BE2C (cell line): ENCODE data around the gene PARD3.
"Not testable (repeated sequence)": the region's sequence is repeated elsewhere in the genome, so short reads cannot be mapped to it uniquely, and the experiment has no call there.

Experiments used
- DNase-seq: peaks from one replicate; pipeline ENCODE4 v3.0.0-alpha.2; 2020
- H3K27me3 ChIP-seq: fragments of 250-450 bp; sonication (Bioruptor Pico); 2 replicates; pipeline ENCODE4 v1.5.1; 2020; ENCODE audit warnings: mild to moderate bottlenecking
- H3K36me3 ChIP-seq: fragments of 250-450 bp; sonication (Bioruptor Pico); 2 replicates; pipeline ENCODE4 v1.5.1; 2020; ENCODE audit warnings: mild to moderate bottlenecking
- H3K4me1 ChIP-seq: fragments of 250-450 bp; sonication (Bioruptor Pico); 2 replicates; pipeline ENCODE4 v1.5.1; 2020
- H3K4me3 ChIP-seq: 2 replicates; pipeline ENCODE4 v1.5.1; 2011; ENCODE audit warnings: low read depth, low read length
- H3K9me3 ChIP-seq: fragments of 250-450 bp; sonication (Bioruptor Pico); 2 replicates; pipeline ENCODE4 v1.5.1; 2020
- TF ChIP-seq, protein P1 (sequence below): IDR thresholded peaks from 2 replicates; pipeline ENCODE4 v1.5.1; 2012; ENCODE audit warnings: mild to moderate bottlenecking, low read depth, low read length

PARD3 gene

DNA sequence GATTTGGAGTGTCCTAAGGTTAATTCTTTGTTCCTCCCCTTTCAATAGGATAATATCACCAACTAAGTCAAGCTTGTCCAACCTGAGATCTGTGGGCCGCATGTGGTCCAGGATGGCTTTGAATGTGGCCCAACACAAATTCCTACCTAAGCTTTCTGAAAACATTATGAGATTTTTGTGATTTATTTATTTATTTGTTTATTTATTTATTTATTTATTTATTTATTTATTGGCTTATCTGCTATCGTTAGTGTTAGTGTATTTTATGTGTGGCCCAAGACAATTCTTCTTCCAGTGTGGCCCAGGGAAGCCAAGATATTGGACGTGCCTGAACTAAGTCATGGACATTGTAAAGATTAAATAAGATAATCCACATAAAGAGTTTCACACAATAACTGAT, 446.0 kb downstream of the PARD3 start:
- Histone ChIP-seq H3K36me3 (no peaks in the 10 kb centered on the region), H3K4me3 (no peak overlapping the region), H3K4me1 (no peaks in the 10 kb centered on the region), H3K9me3 (no peaks in the 10 kb centered on the region), H3K27me3 (no peaks in the 10 kb centered on the region)
- TF ChIP-seq, protein P1, sequence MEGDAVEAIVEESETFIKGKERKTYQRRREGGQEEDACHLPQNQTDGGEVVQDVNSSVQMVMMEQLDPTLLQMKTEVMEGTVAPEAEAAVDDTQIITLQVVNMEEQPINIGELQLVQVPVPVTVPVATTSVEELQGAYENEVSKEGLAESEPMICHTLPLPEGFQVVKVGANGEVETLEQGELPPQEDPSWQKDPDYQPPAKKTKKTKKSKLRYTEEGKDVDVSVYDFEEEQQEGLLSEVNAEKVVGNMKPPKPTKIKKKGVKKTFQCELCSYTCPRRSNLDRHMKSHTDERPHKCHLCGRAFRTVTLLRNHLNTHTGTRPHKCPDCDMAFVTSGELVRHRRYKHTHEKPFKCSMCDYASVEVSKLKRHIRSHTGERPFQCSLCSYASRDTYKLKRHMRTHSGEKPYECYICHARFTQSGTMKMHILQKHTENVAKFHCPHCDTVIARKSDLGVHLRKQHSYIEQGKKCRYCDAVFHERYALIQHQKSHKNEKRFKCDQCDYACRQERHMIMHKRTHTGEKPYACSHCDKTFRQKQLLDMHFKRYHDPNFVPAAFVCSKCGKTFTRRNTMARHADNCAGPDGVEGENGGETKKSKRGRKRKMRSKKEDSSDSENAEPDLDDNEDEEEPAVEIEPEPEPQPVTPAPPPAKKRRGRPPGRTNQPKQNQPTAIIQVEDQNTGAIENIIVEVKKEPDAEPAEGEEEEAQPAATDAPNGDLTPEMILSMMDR: no peak
- no peak for DNase-seq

DNA sequence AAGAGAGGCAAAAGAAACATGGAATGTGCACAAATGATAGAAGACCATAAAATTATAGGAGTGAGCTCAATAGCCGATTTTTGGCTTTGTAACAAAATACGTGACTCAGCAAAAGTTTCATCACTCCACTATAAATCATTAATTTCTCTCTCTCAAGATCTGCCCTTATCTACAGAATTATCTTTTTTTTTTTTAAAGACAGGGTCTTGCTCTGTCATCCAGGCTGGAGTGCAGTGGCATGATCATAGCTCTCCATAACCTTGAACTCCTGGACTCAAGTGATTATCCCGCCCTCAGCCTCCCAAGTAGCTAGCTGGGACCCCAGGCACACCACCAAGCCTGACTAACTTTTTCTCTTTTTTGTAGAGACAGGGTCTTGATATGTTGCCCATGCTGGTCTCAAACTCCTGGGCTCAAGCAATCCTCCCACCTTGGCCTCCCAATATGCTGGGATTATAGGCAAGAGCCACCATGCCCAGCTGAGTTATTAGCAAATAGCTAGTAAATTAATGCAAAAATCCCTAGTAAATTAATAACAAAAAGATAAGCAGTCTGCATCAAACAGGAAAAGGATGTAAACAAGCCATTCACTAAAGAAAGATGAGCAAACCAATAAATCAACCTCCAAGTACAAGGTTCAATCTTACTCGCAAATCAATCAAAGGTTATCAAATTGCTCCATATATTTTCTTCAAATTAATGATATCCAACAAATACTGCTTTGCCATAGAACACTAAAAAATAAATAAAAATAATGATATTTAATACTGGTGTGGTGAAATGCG, 450.7 kb downstream of the PARD3 start:
- Histone ChIP-seq H3K27me3 (no peaks in the 10 kb centered on the region), H3K9me3 (no peaks in the 10 kb centered on the region), H3K4me3 (no peak overlapping the region), H3K36me3 (no peaks in the 10 kb centered on the region), H3K4me1 (no peaks in the 10 kb centered on the region)
- TF ChIP-seq, protein P1: no peak
- DNase-seq: no peak

DNA sequence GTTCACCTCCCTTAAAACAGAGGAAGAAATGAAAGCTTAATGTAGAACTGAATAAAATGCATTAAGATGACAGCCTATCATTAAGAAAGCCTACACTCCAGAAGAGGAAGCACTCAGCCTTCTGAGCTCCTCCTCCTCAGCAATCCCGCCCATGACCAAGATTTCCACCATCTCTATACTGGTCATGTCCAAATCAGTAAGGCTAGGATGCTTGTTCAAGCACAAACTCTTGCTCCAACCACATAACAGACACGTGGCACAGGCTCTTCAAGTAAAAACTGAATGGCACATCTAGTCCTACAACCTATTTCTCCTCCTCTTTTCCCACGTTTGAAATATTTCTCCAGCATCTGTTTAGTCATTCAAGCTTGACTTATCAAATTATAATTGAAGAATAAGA, 454.1 kb downstream of the PARD3 start:
- TF ChIP-seq, protein P1: no peak
- no peaks in the 10 kb centered on the region; the same call in 1 of the 2 replicates for H3K36me3 ChIP-seq
- H3K4me1 ChIP-seq: no peaks in the 10 kb centered on the region
- H3K27me3 ChIP-seq: no peaks in the 10 kb centered on the region
- no peaks in the 10 kb centered on the region for H3K9me3 ChIP-seq
- H3K4me3 ChIP-seq: no peak overlapping the region
- DNase-seq: no peak

DNA sequence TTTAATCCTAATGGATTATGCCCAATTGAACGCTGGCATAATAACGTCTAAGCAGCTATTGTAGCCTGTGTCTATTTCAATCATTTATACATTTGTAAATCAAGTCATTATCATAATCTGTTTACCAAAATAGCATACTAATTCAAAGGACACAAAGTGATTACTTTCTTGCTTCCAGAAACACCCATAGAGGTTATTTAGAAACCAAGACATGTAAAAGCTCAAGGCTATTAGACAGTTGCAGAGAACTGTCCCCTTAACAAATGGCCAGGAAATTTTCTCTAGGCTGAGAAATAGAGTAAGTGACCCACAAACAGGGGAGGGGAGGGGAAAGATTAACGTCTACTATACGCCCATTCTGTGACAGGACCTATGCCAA, 455.7 kb downstream of the PARD3 start:
- Histone ChIP-seq H3K36me3 (no peaks in the 10 kb centered on the region; the same call in 1 of the 2 replicates), H3K4me1 (no peaks in the 10 kb centered on the region), H3K9me3 (no peaks in the 10 kb centered on the region), H3K27me3 (no peaks in the 10 kb centered on the region), H3K4me3 (no peak overlapping the region)
- TF ChIP-seq, protein P1: no peak
- DNase-seq: no peak

DNA sequence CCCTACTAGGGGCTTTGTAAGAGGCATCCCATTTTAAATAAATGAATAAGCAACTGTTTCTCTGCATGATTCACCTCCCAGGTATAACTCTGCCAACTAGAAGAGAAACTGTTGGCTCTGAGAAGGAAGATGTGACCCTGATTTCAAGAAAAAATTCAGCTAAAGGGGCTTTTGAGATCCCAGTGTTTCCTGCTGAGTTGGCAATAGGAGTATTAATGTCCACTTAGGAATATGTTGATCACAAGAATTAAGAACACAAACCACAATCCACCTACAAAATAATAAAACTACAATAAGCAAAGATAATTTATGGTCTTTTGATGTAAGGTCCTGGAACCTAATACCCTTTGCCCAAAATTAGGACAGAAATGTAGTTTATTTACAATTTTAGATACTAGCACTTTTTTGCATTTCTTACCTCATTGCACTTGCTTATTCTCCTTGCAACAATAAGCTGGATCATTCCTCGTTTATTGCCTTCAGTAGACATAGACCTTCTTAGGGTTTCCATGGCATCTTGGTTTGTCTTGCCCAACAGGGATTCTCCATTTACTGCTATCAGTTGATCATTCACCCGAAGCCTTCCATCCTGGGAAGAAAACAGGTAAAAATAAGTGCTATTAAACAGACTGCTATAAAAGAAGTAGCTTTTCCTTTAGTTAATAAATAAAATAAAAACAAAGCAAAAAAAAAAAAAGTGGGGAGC, 456.2 kb downstream of the PARD3 start:
- no peak for DNase-seq
- TF ChIP-seq, protein P1: no peak
- no peaks in the 10 kb centered on the region; the same call in 1 of the 2 replicates for H3K36me3 ChIP-seq
- H3K4me3 ChIP-seq: no peak overlapping the region
- no peaks in the 10 kb centered on the region for H3K27me3 ChIP-seq
- H3K4me1 ChIP-seq: no peaks in the 10 kb centered on the region
- H3K9me3 ChIP-seq: no peaks in the 10 kb centered on the region

DNA sequence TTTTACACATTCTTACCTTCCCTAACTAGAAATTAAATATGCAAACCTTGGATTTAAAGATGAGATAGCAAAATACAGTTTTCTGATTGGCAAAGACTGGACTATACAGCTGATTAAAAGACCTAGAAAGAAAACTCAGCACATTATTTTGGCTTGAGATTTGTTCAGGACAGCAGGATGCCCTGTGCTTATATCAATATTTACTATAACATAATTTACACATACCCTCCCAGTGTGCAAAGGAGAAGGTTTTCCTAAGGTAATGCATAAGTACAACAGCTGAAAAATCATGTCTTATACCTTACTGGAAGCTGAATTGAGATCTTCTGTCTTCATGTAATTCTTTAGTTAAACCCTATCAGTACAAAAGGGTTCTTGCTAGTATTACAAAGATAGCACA, 458.6 kb downstream of the PARD3 start:
- H3K27me3 ChIP-seq: no peaks in the 10 kb centered on the region
- H3K4me1 ChIP-seq: peaks cover 3% of the 10 kb centered on the region; the same call in 1 of the 2 replicates
- TF ChIP-seq, protein P1: no peak
- H3K4me3 ChIP-seq: no peak overlapping the region
- H3K36me3 ChIP-seq: no peaks in the 10 kb centered on the region; the same call in 1 of the 2 replicates
- H3K9me3 ChIP-seq: no peaks in the 10 kb centered on the region
- no peak for DNase-seq

DNA sequence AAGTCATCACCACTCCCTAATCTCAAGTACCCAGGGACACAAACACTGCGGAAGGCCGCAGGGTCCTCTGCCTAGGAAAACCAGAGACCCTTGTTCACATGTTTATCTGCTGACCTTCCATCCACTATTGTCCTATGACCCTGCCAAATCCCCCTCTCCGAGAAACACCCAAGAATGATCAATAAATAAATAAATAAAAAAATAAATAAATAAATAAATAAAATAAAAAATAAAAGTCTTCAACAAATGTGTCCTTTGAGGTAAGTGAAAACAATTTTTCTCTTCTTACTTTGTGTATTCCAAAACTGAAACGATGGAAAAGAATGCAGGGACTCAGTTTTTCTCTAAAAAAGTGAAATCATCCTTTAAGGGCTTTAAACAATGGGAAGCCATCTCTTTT, 461.6 kb downstream of the PARD3 start:
- not testable (repeated sequence) for H3K36me3 ChIP-seq, H3K9me3 ChIP-seq, H3K4me3 ChIP-seq, DNase-seq, H3K27me3 ChIP-seq
- H3K4me1 ChIP-seq: peaks cover 10% of the 10 kb centered on the region

DNA sequence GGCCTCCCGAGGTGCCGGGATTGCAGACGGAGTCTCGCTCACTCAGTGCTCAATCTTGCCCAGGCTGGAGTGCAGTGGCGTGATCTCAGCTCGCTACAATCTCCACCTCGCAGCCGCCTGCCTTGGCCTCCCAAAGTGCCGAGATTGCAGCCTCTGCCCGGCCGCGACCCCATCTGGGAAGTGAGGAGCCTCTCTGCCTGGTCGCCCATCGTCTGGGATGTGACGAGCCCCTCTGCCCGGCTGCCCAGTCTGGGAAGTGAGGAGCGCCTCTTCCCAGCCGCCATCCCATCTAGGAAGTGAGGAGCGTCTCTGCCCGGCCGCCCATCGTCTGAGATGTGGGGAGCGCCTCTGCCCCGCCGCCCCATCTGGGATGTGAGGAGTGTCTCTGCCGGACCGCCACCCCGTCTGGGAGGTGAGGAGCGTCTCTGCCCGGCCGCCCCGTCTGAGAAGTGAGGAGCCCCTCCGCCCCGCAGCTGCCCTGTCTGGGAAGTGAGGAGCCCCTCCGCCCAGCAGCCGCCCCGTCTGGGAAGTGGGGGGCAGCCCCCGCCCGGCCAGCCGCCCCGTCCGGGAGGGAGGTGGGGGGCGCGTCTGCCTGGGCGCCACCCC, 462.4 kb downstream of the PARD3 start:
- H3K36me3 ChIP-seq, H3K9me3 ChIP-seq, H3K4me3 ChIP-seq, H3K27me3 ChIP-seq, DNase-seq: not testable (repeated sequence)
- peaks cover 10% of the 10 kb centered on the region for H3K4me1 ChIP-seq
